Measurements from ENCODE around the gene PKN2. TPM values are rescaled to one million over a fixed set of nuclear protein-coding genes. Genes with fewer than 3 reads are reported as not detected.

PKN2 gene
- total and polyA plus RNA-seq, 2 experiments from 2014 or later = 14.6 to 29.4 TPM

DNA sequence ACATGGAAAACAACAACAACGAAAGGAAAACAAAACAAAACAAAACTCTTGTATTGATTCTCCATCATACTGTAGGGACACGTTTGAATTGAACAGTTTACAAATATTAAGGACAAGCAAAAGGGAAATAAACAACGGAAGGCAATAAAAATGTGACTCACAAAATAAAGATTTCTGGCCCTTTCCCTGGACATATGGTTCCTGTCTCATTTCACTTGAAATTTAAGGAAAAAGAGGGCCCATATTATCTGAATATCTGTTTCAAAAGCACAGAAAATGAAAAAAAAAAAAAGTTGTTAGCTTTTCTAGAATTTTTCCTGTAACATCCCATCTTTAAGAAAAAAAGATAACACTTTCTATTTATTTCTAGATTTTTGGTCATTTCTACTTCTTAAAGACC is 3.6 kb upstream of the PKN2 start:
- no peak overlapping the region for H2AFZ ChIP-seq
- no peak overlapping the region for H3K4me2 ChIP-seq
- no peaks in the 10 kb centered on the region for H3K36me3 ChIP-seq (ENCODE audit: insufficient read depth)
- peaks cover 6% of the 10 kb centered on the region for H3K4me1 Mint-ChIP-seq
- no peaks in the 10 kb centered on the region for H3K4me1 ChIP-seq (ENCODE audit: insufficient read depth)
- peaks cover 15% of the 10 kb centered on the region for H3K79me2 ChIP-seq (replicated peaks; ENCODE audit: insufficient read depth)
- TF ChIP-seq EZH2phosphoT487 (IDR thresholded peaks at IDR 0.05; ENCODE audit: unreplicated experiment) (no peak), STAT1 (IDR thresholded peaks at IDR 0.05; ENCODE audit: unreplicated experiment) (no peak), CREB1 (CRISPR knock-in tag; IDR thresholded peaks at IDR 0.05; ENCODE audit: low read depth) (no peak), JUNB (IDR thresholded peaks at IDR 0.05; ENCODE audit: unreplicated experiment) (no peak), POLR2AphosphoS5 (IDR thresholded peaks at IDR 0.05; ENCODE audit: low read depth) (no peak), ZNF331 (CRISPR knock-in tag; IDR thresholded peaks at IDR 0.05; ENCODE audit: low read depth) (no peak), NANOG (IDR thresholded peaks at IDR 0.05; ENCODE audit: borderline replicate concordance) (no peak), EZH2 (IDR thresholded peaks at IDR 0.05; ENCODE audit: low read depth, unreplicated experiment) (no peak), ZNF114 (CRISPR knock-in tag; IDR thresholded peaks at IDR 0.05) (no peak)
- TF ChIP-seq, protein P1, sequence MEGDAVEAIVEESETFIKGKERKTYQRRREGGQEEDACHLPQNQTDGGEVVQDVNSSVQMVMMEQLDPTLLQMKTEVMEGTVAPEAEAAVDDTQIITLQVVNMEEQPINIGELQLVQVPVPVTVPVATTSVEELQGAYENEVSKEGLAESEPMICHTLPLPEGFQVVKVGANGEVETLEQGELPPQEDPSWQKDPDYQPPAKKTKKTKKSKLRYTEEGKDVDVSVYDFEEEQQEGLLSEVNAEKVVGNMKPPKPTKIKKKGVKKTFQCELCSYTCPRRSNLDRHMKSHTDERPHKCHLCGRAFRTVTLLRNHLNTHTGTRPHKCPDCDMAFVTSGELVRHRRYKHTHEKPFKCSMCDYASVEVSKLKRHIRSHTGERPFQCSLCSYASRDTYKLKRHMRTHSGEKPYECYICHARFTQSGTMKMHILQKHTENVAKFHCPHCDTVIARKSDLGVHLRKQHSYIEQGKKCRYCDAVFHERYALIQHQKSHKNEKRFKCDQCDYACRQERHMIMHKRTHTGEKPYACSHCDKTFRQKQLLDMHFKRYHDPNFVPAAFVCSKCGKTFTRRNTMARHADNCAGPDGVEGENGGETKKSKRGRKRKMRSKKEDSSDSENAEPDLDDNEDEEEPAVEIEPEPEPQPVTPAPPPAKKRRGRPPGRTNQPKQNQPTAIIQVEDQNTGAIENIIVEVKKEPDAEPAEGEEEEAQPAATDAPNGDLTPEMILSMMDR (conservative IDR thresholded peaks at IDR 0.05; ENCODE audit: low read depth in 2 of 2) = no peak
- TF ChIP-seq, protein P2, sequence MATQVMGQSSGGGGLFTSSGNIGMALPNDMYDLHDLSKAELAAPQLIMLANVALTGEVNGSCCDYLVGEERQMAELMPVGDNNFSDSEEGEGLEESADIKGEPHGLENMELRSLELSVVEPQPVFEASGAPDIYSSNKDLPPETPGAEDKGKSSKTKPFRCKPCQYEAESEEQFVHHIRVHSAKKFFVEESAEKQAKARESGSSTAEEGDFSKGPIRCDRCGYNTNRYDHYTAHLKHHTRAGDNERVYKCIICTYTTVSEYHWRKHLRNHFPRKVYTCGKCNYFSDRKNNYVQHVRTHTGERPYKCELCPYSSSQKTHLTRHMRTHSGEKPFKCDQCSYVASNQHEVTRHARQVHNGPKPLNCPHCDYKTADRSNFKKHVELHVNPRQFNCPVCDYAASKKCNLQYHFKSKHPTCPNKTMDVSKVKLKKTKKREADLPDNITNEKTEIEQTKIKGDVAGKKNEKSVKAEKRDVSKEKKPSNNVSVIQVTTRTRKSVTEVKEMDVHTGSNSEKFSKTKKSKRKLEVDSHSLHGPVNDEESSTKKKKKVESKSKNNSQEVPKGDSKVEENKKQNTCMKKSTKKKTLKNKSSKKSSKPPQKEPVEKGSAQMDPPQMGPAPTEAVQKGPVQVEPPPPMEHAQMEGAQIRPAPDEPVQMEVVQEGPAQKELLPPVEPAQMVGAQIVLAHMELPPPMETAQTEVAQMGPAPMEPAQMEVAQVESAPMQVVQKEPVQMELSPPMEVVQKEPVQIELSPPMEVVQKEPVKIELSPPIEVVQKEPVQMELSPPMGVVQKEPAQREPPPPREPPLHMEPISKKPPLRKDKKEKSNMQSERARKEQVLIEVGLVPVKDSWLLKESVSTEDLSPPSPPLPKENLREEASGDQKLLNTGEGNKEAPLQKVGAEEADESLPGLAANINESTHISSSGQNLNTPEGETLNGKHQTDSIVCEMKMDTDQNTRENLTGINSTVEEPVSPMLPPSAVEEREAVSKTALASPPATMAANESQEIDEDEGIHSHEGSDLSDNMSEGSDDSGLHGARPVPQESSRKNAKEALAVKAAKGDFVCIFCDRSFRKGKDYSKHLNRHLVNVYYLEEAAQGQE (IDR thresholded peaks at IDR 0.05; ENCODE audit: unreplicated experiment) = no peak
- TF ChIP-seq, protein P3, sequence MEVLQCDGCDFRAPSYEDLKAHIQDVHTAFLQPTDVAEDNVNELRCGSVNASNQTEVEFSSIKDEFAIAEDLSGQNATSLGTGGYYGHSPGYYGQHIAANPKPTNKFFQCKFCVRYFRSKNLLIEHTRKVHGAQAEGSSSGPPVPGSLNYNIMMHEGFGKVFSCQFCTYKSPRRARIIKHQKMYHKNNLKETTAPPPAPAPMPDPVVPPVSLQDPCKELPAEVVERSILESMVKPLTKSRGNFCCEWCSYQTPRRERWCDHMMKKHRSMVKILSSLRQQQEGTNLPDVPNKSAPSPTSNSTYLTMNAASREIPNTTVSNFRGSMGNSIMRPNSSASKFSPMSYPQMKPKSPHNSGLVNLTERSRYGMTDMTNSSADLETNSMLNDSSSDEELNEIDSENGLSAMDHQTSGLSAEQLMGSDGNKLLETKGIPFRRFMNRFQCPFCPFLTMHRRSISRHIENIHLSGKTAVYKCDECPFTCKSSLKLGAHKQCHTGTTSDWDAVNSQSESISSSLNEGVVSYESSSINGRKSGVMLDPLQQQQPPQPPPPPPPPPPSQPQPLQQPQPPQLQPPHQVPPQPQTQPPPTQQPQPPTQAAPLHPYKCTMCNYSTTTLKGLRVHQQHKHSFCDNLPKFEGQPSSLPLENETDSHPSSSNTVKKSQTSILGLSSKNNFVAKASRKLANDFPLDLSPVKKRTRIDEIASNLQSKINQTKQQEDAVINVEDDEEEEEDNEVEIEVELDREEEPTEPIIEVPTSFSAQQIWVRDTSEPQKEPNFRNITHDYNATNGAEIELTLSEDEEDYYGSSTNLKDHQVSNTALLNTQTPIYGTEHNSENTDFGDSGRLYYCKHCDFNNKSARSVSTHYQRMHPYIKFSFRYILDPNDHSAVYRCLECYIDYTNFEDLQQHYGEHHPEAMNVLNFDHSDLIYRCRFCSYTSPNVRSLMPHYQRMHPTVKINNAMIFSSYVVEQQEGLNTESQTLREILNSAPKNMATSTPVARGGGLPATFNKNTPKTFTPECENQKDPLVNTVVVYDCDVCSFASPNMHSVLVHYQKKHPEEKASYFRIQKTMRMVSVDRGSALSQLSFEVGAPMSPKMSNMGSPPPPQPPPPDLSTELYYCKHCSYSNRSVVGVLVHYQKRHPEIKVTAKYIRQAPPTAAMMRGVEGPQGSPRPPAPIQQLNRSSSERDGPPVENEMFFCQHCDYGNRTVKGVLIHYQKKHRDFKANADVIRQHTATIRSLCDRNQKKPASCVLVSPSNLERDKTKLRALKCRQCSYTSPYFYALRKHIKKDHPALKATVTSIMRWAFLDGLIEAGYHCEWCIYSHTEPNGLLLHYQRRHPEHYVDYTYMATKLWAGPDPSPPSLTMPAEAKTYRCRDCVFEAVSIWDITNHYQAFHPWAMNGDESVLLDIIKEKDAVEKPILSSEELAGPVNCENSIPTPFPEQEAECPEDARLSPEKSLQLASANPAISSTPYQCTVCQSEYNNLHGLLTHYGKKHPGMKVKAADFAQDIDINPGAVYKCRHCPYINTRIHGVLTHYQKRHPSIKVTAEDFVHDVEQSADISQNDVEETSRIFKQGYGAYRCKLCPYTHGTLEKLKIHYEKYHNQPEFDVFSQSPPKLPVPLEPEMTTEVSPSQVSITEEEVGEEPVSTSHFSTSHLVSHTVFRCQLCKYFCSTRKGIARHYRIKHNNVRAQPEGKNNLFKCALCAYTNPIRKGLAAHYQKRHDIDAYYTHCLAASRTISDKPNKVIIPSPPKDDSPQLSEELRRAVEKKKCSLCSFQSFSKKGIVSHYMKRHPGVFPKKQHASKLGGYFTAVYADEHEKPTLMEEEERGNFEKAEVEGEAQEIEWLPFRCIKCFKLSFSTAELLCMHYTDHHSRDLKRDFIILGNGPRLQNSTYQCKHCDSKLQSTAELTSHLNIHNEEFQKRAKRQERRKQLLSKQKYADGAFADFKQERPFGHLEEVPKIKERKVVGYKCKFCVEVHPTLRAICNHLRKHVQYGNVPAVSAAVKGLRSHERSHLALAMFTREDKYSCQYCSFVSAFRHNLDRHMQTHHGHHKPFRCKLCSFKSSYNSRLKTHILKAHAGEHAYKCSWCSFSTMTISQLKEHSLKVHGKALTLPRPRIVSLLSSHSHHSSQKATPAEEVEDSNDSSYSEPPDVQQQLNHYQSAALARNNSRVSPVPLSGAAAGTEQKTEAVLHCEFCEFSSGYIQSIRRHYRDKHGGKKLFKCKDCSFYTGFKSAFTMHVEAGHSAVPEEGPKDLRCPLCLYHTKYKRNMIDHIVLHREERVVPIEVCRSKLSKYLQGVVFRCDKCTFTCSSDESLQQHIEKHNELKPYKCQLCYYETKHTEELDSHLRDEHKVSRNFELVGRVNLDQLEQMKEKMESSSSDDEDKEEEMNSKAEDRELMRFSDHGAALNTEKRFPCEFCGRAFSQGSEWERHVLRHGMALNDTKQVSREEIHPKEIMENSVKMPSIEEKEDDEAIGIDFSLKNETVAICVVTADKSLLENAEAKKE (CRISPR knock-in tag; IDR thresholded peaks at IDR 0.05) = no peak
- TF ChIP-seq, protein P4, sequence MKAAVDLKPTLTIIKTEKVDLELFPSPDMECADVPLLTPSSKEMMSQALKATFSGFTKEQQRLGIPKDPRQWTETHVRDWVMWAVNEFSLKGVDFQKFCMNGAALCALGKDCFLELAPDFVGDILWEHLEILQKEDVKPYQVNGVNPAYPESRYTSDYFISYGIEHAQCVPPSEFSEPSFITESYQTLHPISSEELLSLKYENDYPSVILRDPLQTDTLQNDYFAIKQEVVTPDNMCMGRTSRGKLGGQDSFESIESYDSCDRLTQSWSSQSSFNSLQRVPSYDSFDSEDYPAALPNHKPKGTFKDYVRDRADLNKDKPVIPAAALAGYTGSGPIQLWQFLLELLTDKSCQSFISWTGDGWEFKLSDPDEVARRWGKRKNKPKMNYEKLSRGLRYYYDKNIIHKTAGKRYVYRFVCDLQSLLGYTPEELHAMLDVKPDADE (IDR thresholded peaks at IDR 0.05) = no peak
- H3K4me3 Mint-ChIP-seq = no peak overlapping the region
- H3K27me3 ChIP-seq (ENCODE audit: insufficient read depth) = no peaks in the 10 kb centered on the region
- H3K27me3 Mint-ChIP-seq (ENCODE audit: insufficient read depth, low read depth, poor library complexity) = peaks cover 9% of the 10 kb centered on the region
- H3K27ac Mint-ChIP-seq = no peak overlapping the region
- H3K27ac ChIP-seq (ENCODE audit: low read depth) = no peak overlapping the region
- DNase-seq (ENCODE audit: low spot score) = no peak
- no peak overlapping the region for H3K4me3 ChIP-seq
- H4K20me1 ChIP-seq (replicated peaks; ENCODE audit: insufficient read depth) = no peaks in the 10 kb centered on the region
- H3K9me2 ChIP-seq (ENCODE audit: insufficient read depth) = no peaks in the 10 kb centered on the region
- ATAC-seq = no peak
- peaks cover 4% of the 10 kb centered on the region for H3F3A ChIP-seq (replicated peaks; ENCODE audit: low read depth)
- no peaks in the 10 kb centered on the region for H3K9me3 Mint-ChIP-seq
- no peaks in the 10 kb centered on the region for H3K36me3 Mint-ChIP-seq (ENCODE audit: low read depth)

Data from GM23338 (cell line).